ENCODE results near the gene AK5. TPM values are rescaled to one million over a fixed set of nuclear protein-coding genes. Genes with fewer than 3 reads are reported as not detected.

AK5 gene
- total RNA-seq, 2 donors from 2014 or later, result 3.1 to 20.8 TPM

DNA sequence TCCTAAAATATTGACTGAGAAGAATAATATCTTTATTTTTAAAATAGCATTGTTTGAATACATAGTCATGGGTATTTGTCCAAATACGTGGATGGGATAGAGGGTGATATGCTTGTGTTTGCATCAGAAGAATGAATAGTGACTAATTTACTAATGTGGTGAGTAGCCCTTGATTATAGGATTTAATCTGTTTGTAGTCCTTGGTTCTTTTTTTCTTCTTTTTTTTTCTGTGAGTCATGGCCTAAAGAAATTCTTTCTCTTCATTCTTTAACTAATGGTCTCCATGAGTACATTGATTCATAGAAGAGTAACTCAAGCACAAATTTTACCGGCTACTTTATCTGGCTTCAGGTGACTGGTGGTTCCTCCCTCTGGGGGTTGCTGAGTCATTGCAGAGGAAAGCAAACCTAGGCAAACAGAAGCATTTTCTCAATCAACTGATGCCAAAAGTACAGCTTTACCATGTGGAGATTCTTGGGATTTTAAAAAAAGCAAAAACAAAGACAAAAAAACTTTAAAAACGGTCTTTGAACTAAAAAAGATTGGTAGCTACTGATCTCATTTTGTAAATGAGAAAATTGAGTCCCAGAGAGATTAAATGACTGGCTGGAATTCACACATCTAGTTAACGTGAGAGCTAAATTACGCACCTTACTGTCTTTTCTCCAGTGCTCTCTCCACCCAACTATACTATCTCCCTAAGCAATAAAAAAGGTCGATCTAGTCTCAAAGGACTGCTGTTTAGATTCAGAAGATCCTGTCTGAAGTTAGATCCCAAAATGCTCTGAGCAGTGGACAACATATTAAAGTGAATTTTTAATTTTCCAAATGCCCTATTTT, 40.5 kb downstream of the AK5 start:
- H3K36me3 ChIP-seq, result no peaks in the 10 kb centered on the region
- H3K27me3 ChIP-seq (replicated peaks; ENCODE audit: insufficient read depth), result no peaks in the 10 kb centered on the region
- no peak overlapping the region for H3K4me3 ChIP-seq
- TF ChIP-seq POLR2AphosphoS5 (IDR thresholded peaks at IDR 0.05) (no peak), POLR2A (IDR thresholded peaks at IDR 0.05) (no peak), CTCF (IDR thresholded peaks at IDR 0.05) (no peak)
- H3K27ac ChIP-seq, result no peak overlapping the region
- intact Hi-C loops (cut with DNase I), result no loop called here
- WGBS, result 55% methylated on average over 6 of the region's 6 CpGs
- DNase-seq (ENCODE audit: low spot score), result no peak
- no peaks in the 10 kb centered on the region for H3K9me3 ChIP-seq
- H3K4me1 ChIP-seq (replicated peaks), result no peaks in the 10 kb centered on the region

DNA sequence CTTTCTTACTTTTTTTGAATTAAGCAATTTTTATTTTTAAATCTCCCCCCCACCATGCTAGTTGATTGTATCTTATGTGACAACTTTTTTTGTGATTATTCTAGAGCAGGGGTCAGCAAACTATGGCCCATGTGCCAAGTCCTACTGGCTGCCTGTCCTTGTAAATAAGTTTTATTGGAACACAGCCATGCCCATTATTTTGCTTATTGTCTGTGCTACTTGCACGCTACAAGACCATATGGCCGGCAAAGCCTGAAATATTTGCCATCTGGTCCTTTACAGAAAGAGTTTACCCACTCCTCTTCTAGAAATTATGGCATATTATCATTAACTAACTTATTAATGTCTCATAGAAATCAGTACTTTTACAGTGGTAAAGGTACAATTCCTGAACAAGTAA, 51.7 kb downstream of the AK5 start:
- H3K4me3 ChIP-seq, result no peak overlapping the region
- intact Hi-C loops (cut with DNase I), result no loop called here
- DNase-seq (ENCODE audit: low spot score), result no peak
- H3K4me1 ChIP-seq (replicated peaks), result no peaks in the 10 kb centered on the region
- H3K9me3 ChIP-seq, result no peaks in the 10 kb centered on the region
- no peaks in the 10 kb centered on the region for H3K36me3 ChIP-seq
- H3K27me3 ChIP-seq (replicated peaks; ENCODE audit: insufficient read depth), result no peaks in the 10 kb centered on the region
- H3K27ac ChIP-seq, result no peak overlapping the region
- no peak for TF ChIP-seq CTCF (IDR thresholded peaks at IDR 0.05)
- TF ChIP-seq POLR2A (IDR thresholded peaks at IDR 0.05), result no peak
- 47% methylated on average over 2 of the region's 2 CpGs for WGBS

GRCh38 chr1:77336729-77337128, 54.9 kb downstream of the AK5 start:
- no peaks in the 10 kb centered on the region for H3K9me3 ChIP-seq
- H3K27ac ChIP-seq, result no peak overlapping the region
- intact Hi-C loops (cut with DNase I), result no loop called here
- H3K4me1 ChIP-seq (replicated peaks), result no peaks in the 10 kb centered on the region
- no peaks in the 10 kb centered on the region for H3K27me3 ChIP-seq (replicated peaks; ENCODE audit: insufficient read depth)
- no peak for TF ChIP-seq POLR2AphosphoS5 (IDR thresholded peaks at IDR 0.05)
- no peak for TF ChIP-seq CTCF (IDR thresholded peaks at IDR 0.05)
- no peak for TF ChIP-seq POLR2A (IDR thresholded peaks at IDR 0.05)
- no peaks in the 10 kb centered on the region for H3K36me3 ChIP-seq
- no peak overlapping the region for H3K4me3 ChIP-seq
- DNase-seq (ENCODE audit: low spot score), result no peak

- Histone ChIP-seq H3K27ac (no peak overlapping the region), H3K4me3 (no peak overlapping the region), H3K4me1 (replicated peaks) (no peaks in the 10 kb centered on the region), H3K27me3 (replicated peaks; ENCODE audit: insufficient read depth) (no peaks in the 10 kb centered on the region), H3K36me3 (no peaks in the 10 kb centered on the region), H3K9me3 (no peaks in the 10 kb centered on the region)
- WGBS, result 91% methylated on average over 1 of the region's 1 CpG
- intact Hi-C loops (cut with DNase I), result no loop called here
- DNase-seq (ENCODE audit: low spot score), result no peak
- TF ChIP-seq CTCF (IDR thresholded peaks at IDR 0.05) (no peak), POLR2AphosphoS5 (IDR thresholded peaks at IDR 0.05) (no peak), POLR2A (IDR thresholded peaks at IDR 0.05) (no peak)
Measured at GRCh38 chr1:77339326-77339725, 57.5 kb downstream of the AK5 start.

DNA sequence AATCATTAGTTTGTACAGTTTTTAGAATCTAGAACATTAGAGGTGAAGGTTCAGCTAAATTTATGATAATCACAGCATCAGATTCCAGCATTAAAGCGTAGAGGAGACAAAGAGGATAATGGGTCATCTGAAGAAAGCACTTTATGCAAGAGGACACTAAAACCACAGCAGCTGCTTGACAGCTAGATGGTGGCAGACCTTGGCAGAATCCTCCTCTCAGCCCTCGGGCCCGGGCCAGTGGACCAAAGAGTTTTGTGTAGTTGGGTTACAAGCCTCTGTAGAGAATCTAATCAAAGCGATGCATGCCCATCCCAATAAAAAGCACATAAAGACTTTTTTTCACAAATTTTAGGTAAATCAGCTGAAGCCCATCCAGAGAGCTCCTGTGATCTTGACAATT, 59.4 kb downstream of the AK5 start:
- Histone ChIP-seq H3K27ac (no peak overlapping the region), H3K9me3 (no peaks in the 10 kb centered on the region), H3K27me3 (replicated peaks; ENCODE audit: insufficient read depth) (no peaks in the 10 kb centered on the region), H3K36me3 (no peaks in the 10 kb centered on the region), H3K4me3 (no peak overlapping the region), H3K4me1 (replicated peaks) (no peaks in the 10 kb centered on the region)
- WGBS, result 84% methylated on average over 4 of the region's 4 CpGs
- no peak for DNase-seq (ENCODE audit: low spot score)
- no peak for TF ChIP-seq POLR2AphosphoS5 (IDR thresholded peaks at IDR 0.05)
- TF ChIP-seq CTCF (IDR thresholded peaks at IDR 0.05), result no peak
- TF ChIP-seq POLR2A (IDR thresholded peaks at IDR 0.05), result no peak
- intact Hi-C loops (cut with DNase I), result no loop called here

All from prostate gland (tissue), 2 donors.